KMS-11 (cell line): ENCODE data around the gene SLC4A1.

ENCODE experiments used
- H2AFZ ChIP-seq: fragments of 200-600 bp; sonication (generic); 2 replicates; pipeline ENCODE4 v1.6.1; 2016; ENCODE audit warnings: antibody characterized with exemption, mixed run types, low read depth
- H3K27ac ChIP-seq: fragments of 200-600 bp; sonication (generic); 2 replicates; pipeline ENCODE4 v1.6.1; 2016; ENCODE audit warnings: mild to moderate bottlenecking, mixed run types
- H3K27me3 ChIP-seq: fragments of 200-600 bp; sonication (generic); 2 replicates; pipeline ENCODE4 v1.6.1; 2017; ENCODE audit warnings: mild to moderate bottlenecking, low read depth, mixed run types, moderate library complexity; ENCODE audit not compliant: insufficient read depth
- H3K36me3 ChIP-seq: fragments of 200-600 bp; sonication (generic); 2 replicates; pipeline ENCODE4 v1.6.1; 2017; ENCODE audit warnings: mild to moderate bottlenecking, mixed run types; ENCODE audit not compliant: insufficient read depth
- H3K4me1 ChIP-seq: fragments of 200-600 bp; sonication (generic); 2 replicates; pipeline ENCODE4 v1.6.1; 2016; ENCODE audit warnings: mild to moderate bottlenecking, low read depth, mixed run types; ENCODE audit not compliant: poor library complexity, severe bottlenecking
- H3K4me2 ChIP-seq: fragments of 200-600 bp; sonication (generic); 2 replicates; pipeline ENCODE4 v1.7.0; 2016; ENCODE audit warnings: mild to moderate bottlenecking, mixed run types
- H3K4me3 ChIP-seq: fragments of 200-600 bp; sonication (generic); IDR thresholded peaks from 2 replicates; pipeline ENCODE4 v1.6.1; 2017; ENCODE audit warnings: low read depth, low read length, mixed read lengths; ENCODE audit not compliant: insufficient read depth
- H3K79me2 ChIP-seq: fragments of 200-600 bp; sonication (generic); 2 replicates; pipeline ENCODE4 v1.6.1; 2016; ENCODE audit warnings: low read depth, mixed run types; ENCODE audit not compliant: insufficient read depth
- H3K9ac ChIP-seq: fragments of 200-600 bp; sonication (generic); 2 replicates; pipeline ENCODE4 v1.6.1; 2016; ENCODE audit warnings: mild to moderate bottlenecking, mixed run types
- H4K20me1 ChIP-seq: fragments of 200-600 bp; sonication (generic); 2 replicates; pipeline ENCODE4 v1.6.1; 2016; ENCODE audit warnings: mild to moderate bottlenecking, mixed run types; ENCODE audit not compliant: insufficient read depth
- CTCF ChIP-seq: fragments of 200-600 bp; sonication (generic); conservative IDR thresholded peaks from 2 replicates; pipeline ENCODE4 v1.6.1; 2017; ENCODE audit warnings: low read depth, mild to moderate bottlenecking, antibody characterized with exemption, low read length, moderate library complexity, mixed read lengths

The SLC4A1 gene

GRCh38 chr17:44282264-44282663, 14.3 kb upstream of the SLC4A1 start:
- Histone ChIP-seq H2AFZ (no peak overlapping the region), H3K27me3 (peaks cover 9% of the 10 kb centered on the region; the same call in 1 of the 2 replicates), H3K4me3 (no peak overlapping the region), H3K27ac (no peak overlapping the region), H3K79me2 (no peaks in the 10 kb centered on the region), H4K20me1 (no peaks in the 10 kb centered on the region), H3K4me2 (no peak overlapping the region), H3K4me1 (peaks cover 8% of the 10 kb centered on the region), H3K36me3 (no peaks in the 10 kb centered on the region), H3K9ac (no peak overlapping the region)
- no peak for TF ChIP-seq CTCF

- no peak overlapping the region for H2AFZ ChIP-seq
- no peak overlapping the region for H3K9ac ChIP-seq
- H3K27me3 ChIP-seq = peaks cover 16% of the 10 kb centered on the region; the same call in 1 of the 2 replicates
- H3K4me3 ChIP-seq = no peak overlapping the region
- H3K36me3 ChIP-seq = no peaks in the 10 kb centered on the region
- TF ChIP-seq CTCF = no peak
- peaks cover 8% of the 10 kb centered on the region for H3K4me1 ChIP-seq
- no peak overlapping the region for H3K27ac ChIP-seq
- no peaks in the 10 kb centered on the region for H3K79me2 ChIP-seq
- no peak overlapping the region for H3K4me2 ChIP-seq
- no peaks in the 10 kb centered on the region for H4K20me1 ChIP-seq
These were observed 13.6 kb upstream of the SLC4A1 start for GRCh38 chr17:44281570-44281969.

DNA sequence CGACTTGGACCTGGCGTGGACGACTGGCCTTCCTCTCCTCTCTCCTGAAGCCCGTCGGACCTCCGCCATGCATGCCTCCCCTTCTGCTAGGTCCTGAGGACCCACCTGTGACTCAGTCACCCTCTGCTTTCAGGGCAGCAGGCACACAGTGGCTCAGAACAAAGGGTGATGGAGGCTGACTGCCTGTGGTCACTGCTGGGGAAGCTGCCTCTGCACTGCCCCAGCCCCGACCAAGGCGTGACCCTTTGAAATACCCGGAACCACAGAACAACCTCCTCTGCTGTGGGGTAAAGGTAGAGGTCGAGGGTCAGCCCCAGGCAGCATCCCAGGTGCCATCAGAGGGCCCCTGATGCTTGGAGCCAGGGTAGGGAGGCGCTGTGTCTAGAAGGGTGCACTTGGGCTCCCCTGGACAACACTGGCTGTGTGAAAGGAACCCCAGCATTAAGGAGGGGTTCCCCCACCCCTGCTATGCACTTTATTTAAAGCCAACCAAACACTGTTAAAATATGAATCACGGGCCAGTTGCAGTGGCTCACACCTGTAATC, 12.5 kb upstream of the SLC4A1 start:
- no peaks in the 10 kb centered on the region for H3K79me2 ChIP-seq
- H3K27ac ChIP-seq = no peak overlapping the region
- H2AFZ ChIP-seq = no peak overlapping the region
- H3K36me3 ChIP-seq = no peaks in the 10 kb centered on the region
- no peak overlapping the region for H3K9ac ChIP-seq
- peaks cover 8% of the 10 kb centered on the region for H3K4me1 ChIP-seq
- H4K20me1 ChIP-seq = no peaks in the 10 kb centered on the region
- TF ChIP-seq CTCF = no peak
- no peak overlapping the region for H3K4me2 ChIP-seq
- peaks cover 16% of the 10 kb centered on the region; the same call in 1 of the 2 replicates for H3K27me3 ChIP-seq
- no peak overlapping the region for H3K4me3 ChIP-seq

- H3K9ac ChIP-seq = no peak overlapping the region
- no peak for TF ChIP-seq CTCF
- H3K79me2 ChIP-seq = no peaks in the 10 kb centered on the region
- peaks cover 16% of the 10 kb centered on the region; the same call in 1 of the 2 replicates for H3K27me3 ChIP-seq
- H3K4me3 ChIP-seq = no peak overlapping the region
- peak overlapping the region; percentile 34; the same call in 1 of the 2 replicates for H3K4me2 ChIP-seq
- peaks cover 8% of the 10 kb centered on the region for H3K4me1 ChIP-seq
- peak overlapping the region; percentile 20; the same call in 1 of the 2 replicates for H2AFZ ChIP-seq
- H4K20me1 ChIP-seq = no peaks in the 10 kb centered on the region
- H3K27ac ChIP-seq = no peak overlapping the region
- no peaks in the 10 kb centered on the region for H3K36me3 ChIP-seq
These were observed 11.9 kb upstream of the SLC4A1 start for GRCh38 chr17:44279666-44280391.
